Measurements from ENCODE around the gene GABRP.
A peak's percentile ranks its signal among the peaks of the same experiment; 100 is the strongest.

Gene GABRP

DNA sequence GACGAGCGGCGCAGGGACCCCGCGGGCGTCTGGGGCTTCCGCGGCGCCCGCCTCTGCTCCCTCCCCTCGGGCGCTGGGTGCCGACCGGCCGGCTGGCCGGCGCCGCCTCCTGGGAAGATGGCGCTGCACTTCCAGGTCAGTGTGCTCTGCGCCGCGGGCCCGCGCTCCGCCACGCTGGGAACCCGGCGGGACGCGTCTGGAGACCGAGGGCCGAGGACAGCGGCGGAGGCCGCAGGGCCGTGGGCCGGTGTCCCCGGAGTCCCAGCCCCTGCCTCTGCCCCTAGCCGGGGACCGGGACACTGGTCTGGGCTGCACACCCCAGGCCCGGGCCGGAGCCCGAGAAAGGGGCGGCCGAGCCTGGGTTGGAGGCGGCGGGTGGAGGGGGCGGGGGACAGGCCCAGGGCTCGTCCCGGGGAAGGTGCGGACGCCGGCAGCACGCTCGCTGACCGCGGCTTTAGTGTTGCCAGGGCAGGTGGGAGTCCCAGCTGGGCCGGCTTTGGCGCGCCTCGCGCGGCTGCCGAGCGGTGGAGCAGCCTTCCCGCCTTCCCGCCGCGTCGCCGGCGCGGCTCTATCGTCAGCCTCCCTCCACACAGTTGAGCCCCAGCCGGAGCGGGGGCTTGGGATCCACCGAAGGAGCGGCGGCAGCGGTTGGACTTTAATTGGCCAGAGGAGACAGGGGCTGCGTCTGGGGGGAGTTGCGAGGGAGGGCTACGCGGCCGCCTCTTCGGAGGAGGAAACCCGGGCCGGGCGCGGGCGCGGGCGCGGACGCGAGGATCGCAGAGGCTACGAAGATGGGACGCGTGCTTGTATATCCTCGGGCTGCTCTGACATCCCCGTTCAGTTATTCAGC lies 78.6 kb downstream of the GABRP start, which contains the start of gene RANBP17 (continued):
- 0 out of 2 replicates have a peak, but pooled peaks have one; percentile 32 for TF ChIP-seq ZEB2 (tag by site-specific recombination; IDR thresholded peaks at IDR 0.05)
- TF ChIP-seq, protein P1, sequence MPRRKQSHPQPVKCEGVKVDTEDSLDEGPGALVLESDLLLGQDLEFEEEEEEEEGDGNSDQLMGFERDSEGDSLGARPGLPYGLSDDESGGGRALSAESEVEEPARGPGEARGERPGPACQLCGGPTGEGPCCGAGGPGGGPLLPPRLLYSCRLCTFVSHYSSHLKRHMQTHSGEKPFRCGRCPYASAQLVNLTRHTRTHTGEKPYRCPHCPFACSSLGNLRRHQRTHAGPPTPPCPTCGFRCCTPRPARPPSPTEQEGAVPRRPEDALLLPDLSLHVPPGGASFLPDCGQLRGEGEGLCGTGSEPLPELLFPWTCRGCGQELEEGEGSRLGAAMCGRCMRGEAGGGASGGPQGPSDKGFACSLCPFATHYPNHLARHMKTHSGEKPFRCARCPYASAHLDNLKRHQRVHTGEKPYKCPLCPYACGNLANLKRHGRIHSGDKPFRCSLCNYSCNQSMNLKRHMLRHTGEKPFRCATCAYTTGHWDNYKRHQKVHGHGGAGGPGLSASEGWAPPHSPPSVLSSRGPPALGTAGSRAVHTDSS (tag by site-specific recombination; IDR thresholded peaks at IDR 0.05): no peak
- no peak for TF ChIP-seq IKZF3 (tag by site-specific recombination; IDR thresholded peaks at IDR 0.05)
- peak; percentile 85 for TF ChIP-seq ZNF660 (tag by site-specific recombination; IDR thresholded peaks at IDR 0.05)
- TF ChIP-seq ZNF280D (tag by site-specific recombination; IDR thresholded peaks at IDR 0.05): no peak
- TF ChIP-seq ZNF138 (tag by site-specific recombination; IDR thresholded peaks at IDR 0.05; ENCODE audit: borderline replicate concordance): no peak
- no peak for TF ChIP-seq PRDM10 (tag by site-specific recombination; IDR thresholded peaks at IDR 0.05)
- TF ChIP-seq, protein P2, sequence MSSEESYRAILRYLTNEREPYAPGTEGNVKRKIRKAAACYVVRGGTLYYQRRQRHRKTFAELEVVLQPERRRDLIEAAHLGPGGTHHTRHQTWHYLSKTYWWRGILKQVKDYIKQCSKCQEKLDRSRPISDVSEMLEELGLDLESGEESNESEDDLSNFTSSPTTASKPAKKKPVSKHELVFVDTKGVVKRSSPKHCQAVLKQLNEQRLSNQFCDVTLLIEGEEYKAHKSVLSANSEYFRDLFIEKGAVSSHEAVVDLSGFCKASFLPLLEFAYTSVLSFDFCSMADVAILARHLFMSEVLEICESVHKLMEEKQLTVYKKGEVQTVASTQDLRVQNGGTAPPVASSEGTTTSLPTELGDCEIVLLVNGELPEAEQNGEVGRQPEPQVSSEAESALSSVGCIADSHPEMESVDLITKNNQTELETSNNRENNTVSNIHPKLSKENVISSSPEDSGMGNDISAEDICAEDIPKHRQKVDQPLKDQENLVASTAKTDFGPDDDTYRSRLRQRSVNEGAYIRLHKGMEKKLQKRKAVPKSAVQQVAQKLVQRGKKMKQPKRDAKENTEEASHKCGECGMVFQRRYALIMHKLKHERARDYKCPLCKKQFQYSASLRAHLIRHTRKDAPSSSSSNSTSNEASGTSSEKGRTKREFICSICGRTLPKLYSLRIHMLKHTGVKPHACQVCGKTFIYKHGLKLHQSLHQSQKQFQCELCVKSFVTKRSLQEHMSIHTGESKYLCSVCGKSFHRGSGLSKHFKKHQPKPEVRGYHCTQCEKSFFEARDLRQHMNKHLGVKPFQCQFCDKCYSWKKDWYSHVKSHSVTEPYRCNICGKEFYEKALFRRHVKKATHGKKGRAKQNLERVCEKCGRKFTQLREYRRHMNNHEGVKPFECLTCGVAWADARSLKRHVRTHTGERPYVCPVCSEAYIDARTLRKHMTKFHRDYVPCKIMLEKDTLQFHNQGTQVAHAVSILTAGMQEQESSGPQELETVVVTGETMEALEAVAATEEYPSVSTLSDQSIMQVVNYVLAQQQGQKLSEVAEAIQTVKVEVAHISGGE (tag by site-specific recombination; conservative IDR thresholded peaks at IDR 0.05; ENCODE audit: low read depth): no peak; the same call in 1 of the 2 replicates
- TF ChIP-seq, protein P3, sequence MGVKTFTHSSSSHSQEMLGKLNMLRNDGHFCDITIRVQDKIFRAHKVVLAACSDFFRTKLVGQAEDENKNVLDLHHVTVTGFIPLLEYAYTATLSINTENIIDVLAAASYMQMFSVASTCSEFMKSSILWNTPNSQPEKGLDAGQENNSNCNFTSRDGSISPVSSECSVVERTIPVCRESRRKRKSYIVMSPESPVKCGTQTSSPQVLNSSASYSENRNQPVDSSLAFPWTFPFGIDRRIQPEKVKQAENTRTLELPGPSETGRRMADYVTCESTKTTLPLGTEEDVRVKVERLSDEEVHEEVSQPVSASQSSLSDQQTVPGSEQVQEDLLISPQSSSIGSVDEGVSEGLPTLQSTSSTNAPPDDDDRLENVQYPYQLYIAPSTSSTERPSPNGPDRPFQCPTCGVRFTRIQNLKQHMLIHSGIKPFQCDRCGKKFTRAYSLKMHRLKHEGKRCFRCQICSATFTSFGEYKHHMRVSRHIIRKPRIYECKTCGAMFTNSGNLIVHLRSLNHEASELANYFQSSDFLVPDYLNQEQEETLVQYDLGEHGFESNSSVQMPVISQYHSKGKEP (tag by site-specific recombination; IDR thresholded peaks at IDR 0.05): no peak
- TF ChIP-seq ZNF10 (tag by site-specific recombination; IDR thresholded peaks at IDR 0.05): no peak
- no peak for TF ChIP-seq ZNF791 (tag by site-specific recombination; IDR thresholded peaks at IDR 0.05)
- peak; percentile 43; the same call in 1 of the 2 replicates for TF ChIP-seq ZBTB20 (tag by site-specific recombination; IDR thresholded peaks at IDR 0.05)
- TF ChIP-seq, protein P4, sequence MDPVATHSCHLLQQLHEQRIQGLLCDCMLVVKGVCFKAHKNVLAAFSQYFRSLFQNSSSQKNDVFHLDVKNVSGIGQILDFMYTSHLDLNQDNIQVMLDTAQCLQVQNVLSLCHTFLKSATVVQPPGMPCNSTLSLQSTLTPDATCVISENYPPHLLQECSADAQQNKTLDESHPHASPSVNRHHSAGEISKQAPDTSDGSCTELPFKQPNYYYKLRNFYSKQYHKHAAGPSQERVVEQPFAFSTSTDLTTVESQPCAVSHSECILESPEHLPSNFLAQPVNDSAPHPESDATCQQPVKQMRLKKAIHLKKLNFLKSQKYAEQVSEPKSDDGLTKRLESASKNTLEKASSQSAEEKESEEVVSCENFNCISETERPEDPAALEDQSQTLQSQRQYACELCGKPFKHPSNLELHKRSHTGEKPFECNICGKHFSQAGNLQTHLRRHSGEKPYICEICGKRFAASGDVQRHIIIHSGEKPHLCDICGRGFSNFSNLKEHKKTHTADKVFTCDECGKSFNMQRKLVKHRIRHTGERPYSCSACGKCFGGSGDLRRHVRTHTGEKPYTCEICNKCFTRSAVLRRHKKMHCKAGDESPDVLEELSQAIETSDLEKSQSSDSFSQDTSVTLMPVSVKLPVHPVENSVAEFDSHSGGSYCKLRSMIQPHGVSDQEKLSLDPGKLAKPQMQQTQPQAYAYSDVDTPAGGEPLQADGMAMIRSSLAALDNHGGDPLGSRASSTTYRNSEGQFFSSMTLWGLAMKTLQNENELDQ (tag by site-specific recombination; IDR thresholded peaks at IDR 0.05; ENCODE audit: low read depth): no peak
- no peak for TF ChIP-seq ZNF433 (tag by site-specific recombination; IDR thresholded peaks at IDR 0.05; ENCODE audit: low read depth)
- peak; percentile 81 for TF ChIP-seq ZNF335 (tag by site-specific recombination; conservative IDR thresholded peaks at IDR 0.05)
- TF ChIP-seq ZNF600 (tag by site-specific recombination; IDR thresholded peaks at IDR 0.05): no peak
- peak; percentile 32; the same call in 1 of the 2 replicates for TF ChIP-seq YY2 (tag by site-specific recombination; IDR thresholded peaks at IDR 0.05)
- no peak for TF ChIP-seq ZNF248 (tag by site-specific recombination; IDR thresholded peaks at IDR 0.05)
- TF ChIP-seq ZNF155 (tag by site-specific recombination; IDR thresholded peaks at IDR 0.05): no peak
- no peak for TF ChIP-seq ZNF544 (tag by site-specific recombination; IDR thresholded peaks at IDR 0.05)

Measured in HEK293 (cell line).